Stimulated activated naive CD8-positive, alpha-beta T cell treated with anti-CD3 and anti-CD28 coated beads, Interleukin-15, amount 100 ng/mL, for 72 hours (primary cell): Measurements from ENCODE around the gene CMC2.

Experiments used
- ATAC-seq: fragments of 150-1000 bp; cut with Tn5 transposase; 2 replicates; pipeline ENCODE4 v1.10.0; 2021; ENCODE audit warnings: mild to moderate bottlenecking, moderate library complexity
- DNase-seq, 2 donors: peaks; one replicate each; pipeline ENCODE4 v3.0.0; 2021 to 2022
- H3K27ac Mint-ChIP-seq, 2 donors: one replicate each; pipeline ENCODE4 v1.8.0; 2022; ENCODE audit warnings: mild to moderate bottlenecking in 2 of 2, mixed read lengths in 2 of 2, moderate library complexity in 2 of 2
- H3K27me3 Mint-ChIP-seq: one replicate; pipeline ENCODE4 v1.8.0; 2022; ENCODE audit warnings: mixed read lengths
- H3K4me1 Mint-ChIP-seq: one replicate; pipeline ENCODE4 v1.8.0; 2022; ENCODE audit warnings: mild to moderate bottlenecking, mixed read lengths
- H3K4me3 Mint-ChIP-seq, 2 donors: one replicate each; pipeline ENCODE4 v1.8.0; 2022; ENCODE audit warnings: mild to moderate bottlenecking in 2 of 2, mixed read lengths in 2 of 2, moderate library complexity in 1 of 2
- H3K9me3 Mint-ChIP-seq, 2 donors: one replicate each; pipeline ENCODE4 v1.8.0; 2022; ENCODE audit warnings: mixed read lengths in 2 of 2

Gene CMC2

DNA sequence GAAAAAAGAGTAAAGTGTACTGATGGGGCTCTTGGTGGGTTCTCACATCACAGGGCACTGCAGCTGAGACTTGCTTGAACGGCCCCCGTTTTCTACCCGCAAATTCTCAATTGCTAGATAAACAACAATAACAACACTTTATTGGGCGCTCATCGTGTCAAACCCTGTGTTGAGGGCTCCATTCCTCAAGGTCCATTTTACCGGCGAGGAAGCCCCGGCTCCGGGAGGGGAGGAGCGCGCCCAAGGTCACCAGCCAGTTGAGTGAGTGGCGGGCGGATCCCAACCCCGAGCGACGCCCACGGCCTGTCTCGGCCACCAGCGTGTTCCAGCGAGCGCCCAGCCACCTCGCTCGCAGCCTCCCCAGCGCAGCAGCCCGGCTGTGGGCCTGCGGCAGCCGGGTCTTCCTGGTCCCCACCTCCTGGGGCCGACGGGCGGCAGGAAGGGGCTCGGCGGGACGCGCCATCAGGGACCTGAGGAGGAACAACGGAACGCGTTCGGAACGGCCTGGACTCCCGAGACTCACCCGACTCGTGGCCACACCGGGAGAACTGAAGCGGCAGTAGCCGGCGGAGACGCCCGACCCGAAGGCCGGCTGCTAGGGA lies 373 bp downstream of the CMC2 start:
- Mint-ChIP-seq H3K9me3 (no peaks in the 10 kb centered on the region), H3K27me3 (no peaks in the 10 kb centered on the region), H3K27ac (peak overlapping the region; percentile 72 to 100), H3K4me1 (peaks cover 72% of the 10 kb centered on the region), H3K4me3 (peak overlapping the region; percentile 96 to 97)
- peak; percentile 61 for ATAC-seq
- DNase-seq: peak in 1 of 2 donors; percentile 78

DNA sequence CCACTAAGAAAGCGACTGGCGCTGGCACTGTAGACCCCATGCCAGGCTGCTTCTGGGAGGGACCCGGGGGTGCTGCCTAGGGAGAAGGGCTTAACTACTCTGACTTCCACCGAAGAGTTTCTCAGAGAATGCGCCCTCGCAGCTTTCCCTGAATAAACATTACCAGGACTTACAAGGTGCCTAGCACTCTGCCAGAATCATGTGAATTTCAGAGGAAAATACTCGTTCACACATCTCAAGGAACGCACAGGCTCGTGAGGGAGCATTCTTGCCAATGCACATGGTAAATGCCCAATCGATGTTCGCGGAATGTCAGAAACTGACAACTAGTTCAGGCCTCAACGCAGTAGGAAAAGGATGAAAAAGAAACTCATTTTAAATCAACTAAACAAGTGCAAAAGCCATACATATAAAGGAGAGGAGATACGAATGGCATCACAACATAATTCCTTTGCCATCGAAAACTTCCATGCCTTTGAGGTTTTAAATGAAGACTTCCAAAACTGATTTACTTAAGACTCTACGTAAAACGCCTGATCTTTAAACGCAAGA lies 999 bp downstream of the CMC2 start:
- H3K4me3 Mint-ChIP-seq: peak overlapping the region; percentile 96 to 97
- ATAC-seq (no peak), DNase-seq (no peak)
- peak overlapping the region; percentile 72 to 100 for H3K27ac Mint-ChIP-seq
- H3K4me1 Mint-ChIP-seq: peaks cover 72% of the 10 kb centered on the region
- H3K9me3 Mint-ChIP-seq: no peaks in the 10 kb centered on the region
- H3K27me3 Mint-ChIP-seq: no peaks in the 10 kb centered on the region

DNA sequence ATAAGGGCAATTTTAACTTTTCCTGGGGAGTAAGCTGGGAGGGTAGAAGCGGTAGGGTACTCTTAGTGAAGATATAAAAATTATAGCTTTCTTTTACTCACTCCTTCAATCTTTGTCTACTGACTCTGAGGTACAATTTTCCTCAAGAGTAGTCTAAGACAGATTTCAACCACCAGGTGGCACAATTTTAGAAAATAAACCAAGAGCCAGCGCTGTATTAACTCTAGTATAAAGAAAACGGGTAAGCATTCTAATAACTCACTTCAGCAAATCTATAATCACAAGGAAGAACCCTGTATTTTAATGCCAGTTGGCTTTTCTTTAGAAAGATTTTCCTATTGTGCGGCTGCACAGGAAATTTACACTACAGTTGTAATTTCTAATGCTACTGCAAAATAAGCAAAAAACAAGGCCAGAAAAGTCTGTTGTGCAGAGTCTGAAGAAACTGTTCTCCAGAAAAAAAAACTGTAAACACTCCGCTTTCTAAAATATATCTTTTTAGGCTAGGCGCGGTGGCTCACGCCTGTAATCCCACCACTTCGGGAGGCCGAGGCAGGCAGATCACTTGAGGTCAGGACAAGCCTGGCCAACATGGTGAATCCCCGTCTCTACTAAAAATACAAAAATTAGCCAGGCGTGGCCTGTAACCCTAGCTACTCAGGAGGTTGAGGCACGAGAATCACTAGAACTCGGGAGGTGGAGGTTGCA lies 1.9 kb downstream of the CMC2 start:
- peak overlapping the region; percentile 96 to 97 for H3K4me3 Mint-ChIP-seq
- ATAC-seq (no peak), DNase-seq (peak in 1 of 2 donors; percentile 25)
- peaks cover 0 to under 1% of the 10 kb centered on the region in 2 donors for H3K9me3 Mint-ChIP-seq
- H3K27ac Mint-ChIP-seq: peak overlapping the region; percentile 68 to 89
- peaks cover 78% of the 10 kb centered on the region for H3K4me1 Mint-ChIP-seq
- no peaks in the 10 kb centered on the region for H3K27me3 Mint-ChIP-seq

DNA sequence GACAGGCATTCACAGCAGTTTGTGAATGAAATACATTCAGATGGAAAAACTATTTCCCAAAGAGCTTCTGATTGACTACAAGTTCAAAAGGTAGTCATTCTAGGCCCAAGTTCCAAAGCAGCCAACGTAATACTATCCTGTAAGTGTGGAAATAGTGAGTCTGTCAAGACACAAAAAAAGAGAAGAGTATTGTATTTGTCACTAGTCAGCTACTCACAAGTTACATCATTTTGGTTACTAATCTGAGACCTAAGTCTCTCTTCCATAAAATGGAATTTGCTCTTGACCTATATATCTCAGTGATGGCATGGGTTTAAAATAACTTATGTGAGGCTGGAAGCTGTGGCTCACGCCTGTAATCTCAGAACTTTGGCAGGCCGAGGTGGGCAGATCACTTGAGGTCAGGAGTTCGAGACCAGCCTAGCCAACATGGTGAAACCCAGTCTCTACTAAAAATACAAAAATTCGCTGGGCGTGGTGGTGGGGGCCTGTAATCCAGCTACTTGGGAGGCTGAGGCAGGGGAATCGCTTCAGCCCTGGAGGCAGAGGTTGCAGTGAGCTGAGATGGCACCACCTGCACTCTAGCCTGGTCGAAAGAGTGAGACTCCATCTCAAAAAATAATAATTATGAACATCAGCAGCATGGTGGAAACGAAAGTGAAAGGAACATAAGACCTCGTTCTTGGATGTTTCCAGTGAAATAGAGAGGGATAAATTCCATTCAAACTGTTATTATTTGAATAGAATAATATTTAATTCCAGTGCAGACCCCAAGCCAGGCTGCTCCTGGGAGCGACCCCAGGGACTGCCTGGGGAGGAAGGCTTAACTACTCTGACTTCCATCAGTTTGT lies 2.9 kb downstream of the CMC2 start:
- H3K27me3 Mint-ChIP-seq: no peaks in the 10 kb centered on the region
- H3K4me1 Mint-ChIP-seq: peaks cover 78% of the 10 kb centered on the region
- peak overlapping the region; percentile 89 to 91 for H3K27ac Mint-ChIP-seq
- ATAC-seq: no peak
- DNase-seq: no peak
- peak overlapping the region; percentile 96 to 97 for H3K4me3 Mint-ChIP-seq
- H3K9me3 Mint-ChIP-seq: peaks cover 0 to 10% of the 10 kb centered on the region in 2 donors

DNA sequence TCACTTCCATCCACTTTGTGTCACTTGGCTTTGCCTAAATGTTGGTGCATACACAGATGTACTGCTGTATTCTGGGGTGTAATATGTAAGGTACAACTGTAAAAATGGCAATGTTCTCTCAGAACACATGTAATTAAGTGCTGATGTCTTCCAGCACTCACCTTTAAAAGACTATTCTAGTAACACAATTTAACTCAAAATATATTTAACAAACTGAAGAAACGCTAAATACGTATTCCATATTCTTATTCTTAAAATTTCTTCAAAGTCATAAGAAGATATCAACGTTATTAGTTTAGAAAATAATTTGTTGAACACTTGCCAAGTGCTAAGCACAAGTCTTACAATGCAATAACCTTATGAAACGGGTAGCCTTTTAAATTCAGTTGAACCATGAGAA lies 3.6 kb downstream of the CMC2 start:
- peaks cover 0 to 11% of the 10 kb centered on the region in 2 donors for H3K9me3 Mint-ChIP-seq
- H3K4me3 Mint-ChIP-seq: peak overlapping the region; percentile 96 to 97
- ATAC-seq: no peak
- H3K27ac Mint-ChIP-seq: peak overlapping the region; percentile 19 to 89
- no peaks in the 10 kb centered on the region for H3K27me3 Mint-ChIP-seq
- no peak for DNase-seq
- H3K4me1 Mint-ChIP-seq: peaks cover 77% of the 10 kb centered on the region

DNA sequence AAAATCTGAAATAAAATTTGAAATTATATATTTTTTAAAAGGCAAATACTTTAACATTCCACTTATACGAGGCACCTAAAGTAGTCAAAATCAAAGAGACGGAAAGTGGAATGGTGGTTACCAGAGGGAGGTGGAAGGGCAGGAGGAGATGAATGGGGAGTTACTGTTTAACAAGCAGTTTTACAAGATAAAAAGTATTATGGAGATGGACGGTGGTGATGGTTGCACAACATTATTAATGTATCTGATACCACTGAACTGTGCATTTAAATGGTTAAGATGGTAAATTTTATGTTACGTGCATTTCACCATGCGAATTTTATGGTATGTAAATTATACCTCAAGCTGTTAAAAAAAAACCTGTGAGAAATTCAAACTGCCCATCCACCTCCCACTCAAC lies 5.4 kb downstream of the CMC2 start:
- H3K27ac Mint-ChIP-seq: no peak overlapping the region

DNA sequence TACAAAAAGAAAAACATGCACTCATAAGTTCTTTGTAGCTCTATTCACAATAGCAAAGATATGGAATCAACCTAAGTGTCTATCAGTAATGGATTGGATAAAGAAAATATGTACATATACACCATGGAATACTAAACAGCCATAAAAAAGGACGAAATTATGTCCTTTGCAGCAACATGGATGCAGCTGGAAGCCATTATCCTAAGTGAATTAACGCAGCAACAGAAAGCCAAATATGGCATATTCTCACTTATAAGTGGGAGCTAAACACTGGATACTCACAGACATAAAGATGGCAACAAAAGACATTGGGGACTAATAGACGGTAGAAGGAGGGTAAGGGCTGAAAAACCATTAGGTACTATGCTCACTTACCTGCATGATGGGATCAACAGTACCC lies 5.8 kb downstream of the CMC2 start:
- Mint-ChIP-seq H3K9me3 (peaks cover 0 to 11% of the 10 kb centered on the region in 2 donors), H3K4me1 (peaks cover 86% of the 10 kb centered on the region), H3K27ac (no peak overlapping the region), H3K27me3 (no peaks in the 10 kb centered on the region), H3K4me3 (no peak overlapping the region)
- no peak for ATAC-seq
- no peak for DNase-seq

More for the DNA sequence above, 5.4 kb downstream of the CMC2 start:
- Mint-ChIP-seq H3K4me1 (peaks cover 89% of the 10 kb centered on the region), H3K9me3 (peaks cover 0 to 11% of the 10 kb centered on the region in 2 donors), H3K4me3 (no peak overlapping the region), H3K27me3 (no peaks in the 10 kb centered on the region)
- ATAC-seq: no peak
- no peak for DNase-seq

DNA sequence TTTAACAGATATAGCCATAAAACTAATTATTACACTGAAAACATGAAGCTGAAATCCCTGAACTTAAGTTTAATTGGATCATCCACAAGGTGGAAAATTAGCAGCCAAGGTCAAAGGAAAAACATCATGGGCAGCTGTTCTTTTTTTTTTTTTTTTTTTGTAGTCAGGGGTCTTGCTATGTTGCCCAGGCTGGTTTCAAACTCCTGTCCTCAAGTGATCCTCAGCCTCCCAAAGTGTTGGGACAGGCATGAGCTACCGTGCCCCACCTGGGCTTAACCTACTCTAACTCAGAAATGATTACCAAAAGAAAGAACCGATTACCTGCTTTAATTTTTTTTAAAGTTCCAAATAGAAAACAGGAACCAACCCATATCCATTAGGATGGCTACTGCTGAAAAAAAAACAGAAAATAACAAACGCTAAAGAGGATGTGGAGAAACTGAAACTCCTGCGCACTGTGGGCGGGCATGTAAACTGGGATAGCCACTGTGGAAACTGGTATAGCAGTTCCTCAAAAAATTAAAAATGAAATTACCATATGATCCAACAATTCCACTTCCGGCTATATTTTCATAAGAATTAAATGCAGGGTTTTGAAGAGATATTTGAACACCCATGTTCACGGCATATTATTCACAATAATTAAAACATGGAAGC lies 8.6 kb downstream of the CMC2 start:
- Mint-ChIP-seq H3K27ac (peak overlapping the region in 1 of 2 donors; percentile 22), H3K9me3 (peaks cover 0 to 11% of the 10 kb centered on the region in 2 donors), H3K4me1 (peaks cover 77% of the 10 kb centered on the region), H3K27me3 (no peaks in the 10 kb centered on the region), H3K4me3 (peak overlapping the region in 1 of 2 donors; percentile 26)
- ATAC-seq (no peak), DNase-seq (no peak)

DNA sequence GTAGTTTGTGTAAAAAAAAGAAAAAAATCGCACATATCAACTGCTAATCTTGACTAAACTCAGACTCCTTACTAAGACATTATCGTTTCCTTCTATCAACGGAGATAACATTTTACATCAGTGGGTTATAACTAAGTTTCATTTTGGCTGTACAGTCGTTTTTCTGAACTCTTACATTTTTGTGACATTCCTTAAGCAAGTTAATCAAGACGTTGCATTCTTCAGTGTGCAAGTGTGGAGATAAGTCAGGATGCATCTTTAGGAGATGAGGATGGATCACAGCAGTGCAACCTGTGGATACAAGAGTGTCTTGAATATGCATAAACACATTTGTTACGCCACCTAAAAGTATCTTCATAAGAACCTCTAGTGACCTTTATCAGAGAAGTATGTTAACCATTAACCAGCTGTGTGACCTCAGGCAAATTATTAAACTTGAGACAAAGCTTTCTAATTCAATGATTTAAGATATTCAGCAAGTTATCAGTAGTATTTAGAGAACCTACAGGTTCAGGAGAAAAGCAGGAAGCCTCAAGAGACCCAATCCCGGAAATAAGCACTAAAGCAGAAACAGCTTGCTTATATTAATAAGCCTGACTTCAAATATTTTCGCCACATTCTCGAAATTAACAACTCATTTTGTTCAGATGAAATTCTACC lies 9.4 kb downstream of the CMC2 start:
- Mint-ChIP-seq H3K4me3 (peak overlapping the region; percentile 82 to 88), H3K4me1 (peaks cover 70% of the 10 kb centered on the region), H3K27ac (peak overlapping the region; percentile 84 to 93), H3K9me3 (peaks cover 0 to 11% of the 10 kb centered on the region in 2 donors), H3K27me3 (no peaks in the 10 kb centered on the region)
- ATAC-seq (peak; percentile 52), DNase-seq (no peak)

DNA sequence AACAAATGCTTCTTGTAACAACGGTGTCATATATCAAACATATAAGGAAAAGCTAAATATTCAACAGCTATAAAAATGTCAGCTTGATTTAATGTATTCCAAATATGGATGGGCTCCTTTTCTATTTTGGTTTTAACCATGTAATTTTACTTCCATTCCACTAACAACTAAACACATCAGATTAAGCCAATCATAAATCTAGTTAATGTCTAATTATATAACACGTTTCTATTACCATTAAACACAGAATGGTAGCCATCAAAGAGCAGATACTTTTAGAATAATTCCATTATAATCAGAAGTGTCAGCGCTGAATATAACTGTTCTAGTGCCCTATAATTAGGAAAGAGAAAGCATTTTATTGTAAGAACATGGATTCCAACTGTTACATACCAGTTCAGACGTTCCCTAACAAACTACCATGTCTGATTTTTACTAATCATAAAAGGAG lies 10.0 kb downstream of the CMC2 start:
- no peak for DNase-seq
- Mint-ChIP-seq H3K9me3 (peaks cover 0 to 11% of the 10 kb centered on the region in 2 donors), H3K4me1 (peaks cover 65% of the 10 kb centered on the region)

DNA sequence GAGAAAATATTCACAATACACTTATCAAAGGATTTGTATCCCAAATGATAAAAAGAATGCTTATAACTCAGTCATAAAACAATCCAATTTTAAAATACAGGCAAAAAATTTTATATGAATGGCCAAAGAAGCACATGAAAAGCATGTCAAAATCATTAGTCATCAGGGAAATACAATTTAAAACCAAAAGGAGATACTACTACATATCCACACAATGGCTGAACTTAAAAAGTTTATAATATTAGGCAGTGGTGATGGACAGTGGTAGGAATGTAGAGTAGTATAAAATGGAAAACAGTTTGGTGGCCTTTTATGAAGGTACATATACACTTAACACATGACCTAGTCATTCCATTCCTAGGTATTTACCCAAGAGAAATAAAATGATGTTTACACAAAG lies 12.2 kb downstream of the CMC2 start:
- Mint-ChIP-seq H3K4me1 (peaks cover 42% of the 10 kb centered on the region), H3K27ac (peak overlapping the region in 1 of 2 donors; percentile 35), H3K27me3 (no peaks in the 10 kb centered on the region), H3K9me3 (peaks cover 0 to 7% of the 10 kb centered on the region in 2 donors), H3K4me3 (no peak overlapping the region)
- DNase-seq (no peak), ATAC-seq (no peak)

More for the DNA sequence above, 10.0 kb downstream of the CMC2 start:
- ATAC-seq: no peak
- Mint-ChIP-seq H3K4me3 (peak overlapping the region; percentile 82 to 88), H3K27me3 (no peaks in the 10 kb centered on the region), H3K27ac (peak overlapping the region; percentile 84 to 93)

DNA sequence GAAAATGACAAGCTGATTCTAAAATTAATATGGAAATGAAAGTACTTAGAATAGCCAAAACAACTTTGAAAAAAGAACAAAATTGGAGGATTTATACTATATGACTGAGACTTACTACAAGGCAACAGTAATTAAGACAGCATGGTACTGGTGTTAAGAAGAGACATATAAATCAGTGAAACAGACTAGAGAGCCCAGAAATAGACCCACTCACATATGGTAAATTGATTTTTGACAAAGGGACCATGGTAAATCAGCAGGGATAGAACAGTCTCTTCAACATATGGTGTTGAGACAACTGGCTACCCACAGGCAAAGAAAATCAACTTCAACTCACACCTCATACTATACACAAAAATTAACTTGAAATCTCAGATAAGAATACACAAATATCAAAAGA lies 12.9 kb downstream of the CMC2 start:
- Mint-ChIP-seq H3K27ac (no peak overlapping the region), H3K4me3 (no peak overlapping the region), H3K27me3 (no peaks in the 10 kb centered on the region), H3K4me1 (peaks cover 36% of the 10 kb centered on the region), H3K9me3 (peaks cover 0 to under 1% of the 10 kb centered on the region in 2 donors)
- no peak for ATAC-seq
- no peak for DNase-seq

DNA sequence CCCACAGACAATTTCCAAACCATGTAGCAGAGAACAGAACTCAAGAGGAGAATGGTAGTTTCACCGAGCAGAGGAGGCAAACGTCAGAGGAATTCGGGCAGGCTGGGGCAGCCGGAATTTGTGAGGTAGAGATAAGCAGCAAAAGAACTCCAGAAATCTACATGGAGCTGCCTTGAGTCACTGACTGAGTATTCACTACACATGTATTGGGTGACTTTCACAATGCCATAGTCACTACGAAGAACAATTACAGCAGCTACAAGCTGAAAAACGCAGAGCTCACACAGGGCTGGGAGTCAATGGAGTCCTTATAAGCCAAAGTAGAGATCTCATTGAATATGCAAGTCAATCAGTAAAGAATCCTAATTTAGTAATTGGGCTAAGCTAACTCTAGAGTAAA lies 13.4 kb downstream of the CMC2 start:
- no peak for DNase-seq
- ATAC-seq: no peak
- H3K9me3 Mint-ChIP-seq: no peaks in the 10 kb centered on the region

DNA sequence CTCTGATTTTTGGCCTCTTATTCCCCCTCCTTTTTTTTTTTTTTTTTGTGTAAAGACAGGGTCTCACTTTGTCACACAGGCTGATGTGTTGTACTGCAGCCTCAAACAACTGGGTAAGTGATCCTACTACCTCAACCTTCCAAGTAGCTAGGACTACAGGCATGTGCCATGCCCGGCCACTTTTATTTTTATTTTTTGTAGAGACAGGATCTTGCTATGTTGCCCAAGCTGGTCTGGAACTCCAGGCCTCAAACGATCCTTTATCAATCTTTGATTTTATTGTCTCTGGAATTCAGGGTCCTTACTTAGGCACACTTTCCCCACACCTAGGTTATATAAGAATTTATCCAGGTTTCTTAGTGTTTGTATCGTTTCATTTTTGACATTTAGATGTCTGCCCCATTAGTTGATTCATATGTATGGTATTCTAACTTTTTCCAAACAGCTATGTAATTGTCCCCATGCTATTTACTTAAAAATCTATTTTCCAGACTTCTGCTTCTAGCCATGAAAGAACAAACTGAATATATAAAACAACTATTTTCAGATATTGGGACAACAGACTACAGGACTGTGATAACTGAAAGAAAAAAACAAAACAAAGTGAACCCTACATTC lies 13.9 kb downstream of the CMC2 start:
- no peak for ATAC-seq
- no peak overlapping the region for H3K4me3 Mint-ChIP-seq
- H3K4me1 Mint-ChIP-seq: peaks cover 31% of the 10 kb centered on the region
- H3K27me3 Mint-ChIP-seq: no peaks in the 10 kb centered on the region
- no peak overlapping the region for H3K27ac Mint-ChIP-seq
- H3K9me3 Mint-ChIP-seq: no peaks in the 10 kb centered on the region
- DNase-seq: no peak

More for the DNA sequence above, 13.4 kb downstream of the CMC2 start:
- Mint-ChIP-seq H3K4me3 (no peak overlapping the region), H3K27ac (no peak overlapping the region), H3K27me3 (no peaks in the 10 kb centered on the region), H3K4me1 (peaks cover 32% of the 10 kb centered on the region)
